Mucosa of descending colon (tissue), 3 donors: ENCODE measurements around the gene C4orf51. TPM values are rescaled to one million over a fixed set of nuclear protein-coding genes. Genes with fewer than 3 reads are reported as not detected.

Experiments used
- ATAC-seq: fragments of 200-7000 bp; cut with Tn5 transposase; one replicate; pipeline ENCODE4 v1.9.1; 2020; ENCODE audit warnings: mild to moderate bottlenecking, moderate library complexity
- DNase-seq, 3 donors: peaks; one replicate each; pipeline ENCODE4 v3.0.0-alpha.2; 2020
- H3K36me3 ChIP-seq: fragments of 200-600 bp; one replicate; pipeline ENCODE4 v1.8.0; 2021; ENCODE audit warnings: low read depth, mild to moderate bottlenecking
- H3K4me1 ChIP-seq: fragments of 200-600 bp; one replicate; pipeline ENCODE4 v1.8.0; 2021; ENCODE audit warnings: low read depth, mild to moderate bottlenecking
- H3K4me3 ChIP-seq: fragments of 200-600 bp; one replicate; pipeline ENCODE4 v1.8.0; 2021; ENCODE audit warnings: mild to moderate bottlenecking
- H3K9me3 ChIP-seq: fragments of 200-600 bp; one replicate; pipeline ENCODE4 v1.8.0; 2021; ENCODE audit warnings: mild to moderate bottlenecking
- CTCF ChIP-seq: fragments of 200-600 bp; IDR thresholded peaks from one replicate; pipeline ENCODE4 v1.8.0; 2022; ENCODE audit warnings: antibody characterized with exemption, mild to moderate bottlenecking
- intact Hi-C, 2 donors: fragments of 100-400 bp; cut with DNase I in 1 of 2; cut with micrococcal nuclease in 1 of 2; formaldehyde crosslinking; loops; one replicate each; pipeline versions ENCODE4 v1.11.0 to v1.11.1; 2022; cut with DNase I, micrococcal nuclease
- total RNA-seq, 3 donors: library from RNA; stranded (reverse); fragmentation: NEBNext Ultra II Directional in 2 of 3; extraction: Animal tissue kit (Norgen Biotek cat#: 25700) in 2 of 3; gene quantifications; one replicate each; pipeline versions ENCODE4 v1.2.1 to v1.2.4, GENCODE V29; 2021 to 2023
- donor health status: DM: no; HTN: no; CAD: no; lungs with moderate emphysema.
- donor health status: DM: no; HTN: no; CAD: no.
- donor health status: DM: no; HTN: yes; CAD: no.

The C4orf51 gene
- total RNA-seq, 3 donors from 2014 or later: not detected

- intact Hi-C loops: no loop called here
- TF ChIP-seq CTCF: no peak
- peaks cover 29% of the 10 kb centered on the region for H3K4me1 ChIP-seq
- no peak overlapping the region for H3K4me3 ChIP-seq
- DNase-seq (peak in 2 of 3 donors; percentile 48 to 57), ATAC-seq (peak; percentile 15)
- H3K9me3 ChIP-seq: no peaks in the 10 kb centered on the region
- H3K36me3 ChIP-seq: no peaks in the 10 kb centered on the region
Measured at GRCh38 chr4:145736241-145736831, 56.4 kb downstream of the C4orf51 start.

GRCh38 chr4:145739845-145740244 lies 59.9 kb downstream of the C4orf51 start:
- intact Hi-C loops: no loop called here
- TF ChIP-seq CTCF: no peak
- Histone ChIP-seq H3K9me3 (no peaks in the 10 kb centered on the region), H3K36me3 (no peaks in the 10 kb centered on the region), H3K4me3 (no peak overlapping the region), H3K4me1 (peaks cover 15% of the 10 kb centered on the region)
- peak; percentile 60 for ATAC-seq
- peak in 2 of 3 donors; percentile 67 to 82 for DNase-seq

GRCh38 chr4:145740806-145741205 lies 60.9 kb downstream of the C4orf51 start:
- no peaks in the 10 kb centered on the region for H3K36me3 ChIP-seq
- no peak overlapping the region for H3K4me3 ChIP-seq
- no peak for TF ChIP-seq CTCF
- no peaks in the 10 kb centered on the region for H3K9me3 ChIP-seq
- intact Hi-C loops: no loop called here
- peaks cover 9% of the 10 kb centered on the region for H3K4me1 ChIP-seq
- no peak for DNase-seq
- no peak for ATAC-seq

GRCh38 chr4:145743641-145744040 lies 63.7 kb downstream of the C4orf51 start:
- intact Hi-C loops: no loop called here
- Histone ChIP-seq H3K9me3 (no peaks in the 10 kb centered on the region), H3K36me3 (no peaks in the 10 kb centered on the region), H3K4me1 (no peaks in the 10 kb centered on the region), H3K4me3 (no peak overlapping the region)
- TF ChIP-seq CTCF: no peak
- DNase-seq (no peak), ATAC-seq (no peak)

GRCh38 chr4:145755802-145756201 lies 75.9 kb downstream of the C4orf51 start:
- DNase-seq (no peak), ATAC-seq (no peak)
- intact Hi-C loops: no loop called here
- H3K36me3 ChIP-seq: no peaks in the 10 kb centered on the region
- H3K4me3 ChIP-seq: no peak overlapping the region
- no peaks in the 10 kb centered on the region for H3K4me1 ChIP-seq
- no peak for TF ChIP-seq CTCF
- H3K9me3 ChIP-seq: no peaks in the 10 kb centered on the region

GRCh38 chr4:145756244-145756643 lies 76.3 kb downstream of the C4orf51 start:
- intact Hi-C loops: no loop called here
- Histone ChIP-seq H3K4me1 (no peaks in the 10 kb centered on the region), H3K4me3 (no peak overlapping the region), H3K9me3 (no peaks in the 10 kb centered on the region), H3K36me3 (no peaks in the 10 kb centered on the region)
- no peak for TF ChIP-seq CTCF
- DNase-seq (no peak), ATAC-seq (no peak)
